CMK (cell line): ENCODE results near the gene PHIP.

Experiments used
- DNase-seq: peaks from one replicate; pipeline ENCODE4 v3.0.0-alpha.2; 2010; ENCODE audit warnings: low read depth

The PHIP gene

DNA sequence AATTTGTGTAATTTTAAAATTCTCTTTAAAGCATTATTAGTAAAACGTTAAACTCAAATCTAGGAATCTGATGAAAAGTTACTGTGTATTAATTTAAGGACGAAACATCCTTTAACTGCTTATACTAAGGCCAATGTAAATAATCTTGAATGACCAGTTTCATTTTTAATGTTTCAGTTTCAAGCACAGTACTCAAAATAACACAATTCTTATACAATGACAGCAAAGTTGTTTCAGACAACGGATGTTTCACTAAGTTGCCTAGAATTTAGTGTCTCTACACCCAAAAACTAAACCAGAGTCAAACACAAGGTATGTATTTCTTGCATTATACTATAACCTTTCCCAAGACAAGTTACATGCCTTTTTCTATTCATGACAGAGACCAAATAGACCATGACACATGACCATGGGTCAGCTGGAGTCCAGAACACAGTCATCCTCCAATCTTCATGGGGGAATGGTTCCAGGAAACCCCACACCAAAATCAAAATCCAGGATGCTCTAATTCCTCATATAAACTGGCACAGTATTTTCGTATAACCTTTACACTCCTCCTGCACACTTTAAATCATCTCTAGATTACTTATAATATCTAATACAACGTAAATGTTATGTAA lies 7.7 kb downstream of the PHIP start:
- DNase-seq: no peak

DNA sequence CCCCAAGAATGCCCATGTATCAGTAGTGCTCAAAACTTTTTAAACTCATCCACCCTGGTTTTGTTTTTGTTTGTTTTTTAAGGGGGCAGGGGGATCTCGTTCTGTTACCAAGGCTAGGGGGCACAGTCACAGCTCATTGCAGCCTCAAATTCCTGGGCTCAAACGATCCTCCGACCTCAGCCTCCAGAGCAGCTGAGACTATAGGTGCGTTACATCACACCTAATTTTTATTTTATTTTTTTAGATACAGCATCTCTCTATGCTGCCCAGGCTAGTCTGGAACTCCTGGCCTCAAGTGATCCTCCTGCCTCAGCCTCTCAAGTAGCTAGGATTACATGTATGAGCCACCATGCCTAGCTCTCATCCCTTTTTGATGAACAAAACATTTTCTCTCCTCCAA lies 11.2 kb downstream of the PHIP start:
- no peak for DNase-seq

GRCh38 chr6:79066330-79066729 lies 11.7 kb downstream of the PHIP start:
- no peak for DNase-seq

DNA sequence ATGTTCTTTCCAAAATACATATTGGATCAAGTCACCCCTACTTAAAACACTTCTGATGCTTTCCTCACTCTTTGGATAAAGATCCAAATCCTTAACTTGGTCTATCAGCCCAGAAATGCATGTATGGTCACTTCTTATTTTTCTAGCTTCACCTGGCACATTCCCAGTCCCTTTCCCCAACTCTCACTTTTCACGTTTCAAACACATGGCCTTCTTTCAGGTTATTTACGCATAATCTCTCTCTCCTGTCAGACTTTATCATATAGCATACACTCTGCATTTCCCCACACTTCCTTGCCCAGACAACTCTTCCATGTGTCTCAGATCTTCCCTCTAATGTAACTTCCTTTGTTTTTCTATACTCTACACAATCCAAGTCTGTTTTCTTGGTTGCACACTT lies 12.8 kb downstream of the PHIP start:
- DNase-seq: no peak

- DNase-seq: no peak
Measured at GRCh38 chr6:79064635-79065034, 13.4 kb downstream of the PHIP start.

GRCh38 chr6:79062708-79063107 lies 15.3 kb downstream of the PHIP start:
- no peak for DNase-seq

DNA sequence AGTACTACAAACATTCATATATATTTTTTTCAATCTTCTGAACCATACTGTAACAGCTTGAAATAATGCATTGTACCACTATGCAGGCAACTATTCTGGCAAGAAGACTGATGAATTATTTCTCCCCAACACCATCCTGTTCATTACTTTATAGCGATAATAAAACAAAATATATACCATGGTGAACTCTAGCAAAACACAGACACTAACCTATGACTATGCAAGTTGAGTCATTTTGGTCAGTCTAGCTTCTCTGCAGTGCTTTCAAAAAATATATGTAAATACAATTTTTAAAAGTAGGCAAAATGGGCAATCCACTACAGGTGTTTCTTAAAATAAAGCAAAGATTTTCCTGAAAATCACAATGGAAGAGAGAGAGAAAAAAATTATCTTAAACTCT lies 20.3 kb downstream of the PHIP start:
- no peak for DNase-seq

DNA sequence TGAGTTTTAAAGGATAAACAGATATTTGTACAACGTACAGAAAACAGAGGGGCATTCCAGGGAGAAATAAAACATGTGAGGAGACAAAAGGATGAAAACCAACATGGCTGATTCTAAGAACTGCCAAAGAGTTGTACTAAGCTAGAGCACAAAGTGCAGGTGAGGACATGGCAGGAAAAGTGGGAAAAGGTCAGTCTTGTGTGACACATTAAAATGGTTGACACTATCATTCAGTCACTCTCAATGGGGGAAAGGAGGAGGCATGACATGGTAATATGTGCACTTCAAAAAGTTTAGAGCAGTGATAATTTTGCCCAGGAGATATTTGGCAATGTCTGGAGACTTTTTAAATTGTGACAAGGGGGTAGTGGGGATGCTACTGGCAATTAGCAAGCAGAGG lies 21.8 kb downstream of the PHIP start:
- no peak for DNase-seq

- DNase-seq: no peak
Measured at GRCh38 chr6:79048611-79049010, 29.4 kb downstream of the PHIP start.

- DNase-seq: no peak
Measured at GRCh38 chr6:79047072-79047471, 31.0 kb downstream of the PHIP start.

GRCh38 chr6:79045966-79046365 lies 32.1 kb downstream of the PHIP start:
- DNase-seq: no peak

DNA sequence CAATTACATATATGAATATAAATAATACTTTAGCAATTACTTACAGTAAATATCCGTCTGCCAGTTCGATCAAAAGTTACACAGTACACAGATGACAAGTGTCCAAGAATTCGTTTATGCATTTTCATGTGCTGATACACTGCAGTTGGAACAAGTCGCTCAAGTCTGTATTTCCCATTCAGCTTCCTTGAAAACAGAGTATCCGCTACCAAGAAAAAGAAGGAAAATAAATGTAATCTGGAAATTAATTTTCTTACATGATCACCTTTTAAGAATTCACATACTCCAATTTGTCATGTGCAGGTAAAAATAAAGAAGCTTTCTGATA lies 35.3 kb downstream of the PHIP start:
- no peak for DNase-seq

GRCh38 chr6:79042088-79042798 lies 35.8 kb downstream of the PHIP start:
- DNase-seq: no peak

DNA sequence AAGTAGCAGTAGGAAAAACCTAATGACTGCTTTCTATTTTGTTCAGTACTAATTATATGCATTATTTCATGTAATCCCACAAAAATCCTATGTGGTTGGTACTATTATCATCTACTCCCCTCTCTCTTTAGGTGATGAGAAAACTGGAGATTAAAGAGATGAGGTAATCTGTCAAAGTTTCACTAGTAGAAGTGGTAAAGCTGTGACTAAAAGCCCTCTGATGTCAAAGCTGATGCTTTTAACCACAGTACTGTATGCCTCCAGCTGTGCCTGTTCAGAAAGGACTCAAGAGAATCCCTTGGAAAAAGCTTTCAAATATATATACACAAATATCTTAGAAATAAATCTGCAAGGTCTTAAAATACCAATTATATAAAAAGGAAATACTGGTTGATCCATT lies 38.0 kb downstream of the PHIP start:
- DNase-seq: no peak

DNA sequence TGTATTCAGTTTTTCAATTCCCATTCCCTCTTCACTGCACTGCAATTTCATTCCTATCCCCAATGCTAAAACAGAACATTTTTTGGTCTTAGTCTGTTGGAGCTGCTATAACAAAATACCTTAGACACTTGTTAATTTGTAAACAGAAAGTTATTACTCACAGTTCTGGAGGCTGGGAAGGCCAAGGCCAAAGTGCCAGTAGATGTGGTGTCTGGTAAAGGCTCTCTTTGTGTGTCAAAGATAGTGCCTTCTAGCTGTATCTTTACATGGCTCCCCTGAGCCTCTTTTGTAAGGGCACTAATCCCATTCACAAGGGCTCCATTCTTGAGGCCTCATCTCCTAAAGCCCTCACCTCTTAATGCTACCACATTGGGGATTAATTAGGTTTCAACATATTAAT lies 40.0 kb downstream of the PHIP start:
- DNase-seq: no peak

DNA sequence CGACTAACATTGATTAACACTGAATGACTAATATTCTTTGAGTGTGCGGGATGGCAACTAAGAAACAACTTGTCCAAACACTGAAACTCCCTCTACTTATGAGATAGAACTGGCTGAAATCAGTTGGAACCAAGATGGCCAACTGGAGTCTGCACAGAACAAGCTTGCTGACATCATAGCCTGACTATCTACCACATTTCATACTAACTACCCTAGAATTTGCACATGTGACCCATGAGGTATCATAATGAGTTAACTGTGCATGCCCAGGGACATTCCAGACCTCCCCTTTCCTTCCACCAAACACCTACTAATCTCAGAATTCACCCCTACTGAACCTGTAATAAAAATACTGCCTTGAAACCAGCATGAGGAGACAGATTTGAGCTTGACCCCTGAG lies 43.2 kb downstream of the PHIP start:
- DNase-seq: no peak

- no peak for DNase-seq
Measured at GRCh38 chr6:79033279-79033678, 44.8 kb downstream of the PHIP start.

- no peak for DNase-seq
Measured at GRCh38 chr6:79031821-79032590, 46.0 kb downstream of the PHIP start.

- DNase-seq: no peak
Measured at GRCh38 chr6:79030511-79030910, 47.5 kb downstream of the PHIP start.

GRCh38 chr6:79030023-79030422 lies 48.0 kb downstream of the PHIP start:
- no peak for DNase-seq

DNA sequence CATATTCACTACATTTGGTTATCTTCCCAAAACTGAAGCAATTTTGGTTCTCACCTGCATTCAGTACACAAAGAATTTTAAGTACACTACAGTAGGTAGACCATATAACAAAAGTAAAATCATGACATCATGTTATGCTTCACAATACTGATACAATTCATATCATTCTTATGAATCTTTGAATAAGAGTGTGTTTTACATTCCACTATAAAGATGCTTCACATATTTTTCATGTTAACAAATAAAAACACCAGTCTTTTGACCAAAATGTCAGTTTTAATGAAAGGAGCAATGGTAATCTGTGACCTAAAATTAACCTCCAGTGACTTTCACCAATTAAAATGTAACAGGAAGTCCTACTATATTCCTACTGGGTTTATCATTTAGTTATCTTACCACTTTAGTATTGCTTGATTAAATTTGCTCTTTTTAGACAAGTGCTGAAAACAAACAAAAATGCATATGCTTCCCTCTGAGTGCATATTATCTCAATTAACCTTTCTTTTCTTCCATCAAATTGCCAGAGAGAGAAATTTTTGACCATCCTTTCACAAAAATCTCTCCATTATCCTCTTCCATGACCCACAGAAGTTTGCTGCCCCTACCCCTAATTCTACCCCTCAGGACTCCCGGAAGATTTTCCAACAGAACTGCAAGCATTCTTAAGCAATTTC lies 49.3 kb downstream of the PHIP start:
- DNase-seq: no peak

- no peak for DNase-seq
Measured at GRCh38 chr6:79011940-79012339, 66.1 kb downstream of the PHIP start.

DNA sequence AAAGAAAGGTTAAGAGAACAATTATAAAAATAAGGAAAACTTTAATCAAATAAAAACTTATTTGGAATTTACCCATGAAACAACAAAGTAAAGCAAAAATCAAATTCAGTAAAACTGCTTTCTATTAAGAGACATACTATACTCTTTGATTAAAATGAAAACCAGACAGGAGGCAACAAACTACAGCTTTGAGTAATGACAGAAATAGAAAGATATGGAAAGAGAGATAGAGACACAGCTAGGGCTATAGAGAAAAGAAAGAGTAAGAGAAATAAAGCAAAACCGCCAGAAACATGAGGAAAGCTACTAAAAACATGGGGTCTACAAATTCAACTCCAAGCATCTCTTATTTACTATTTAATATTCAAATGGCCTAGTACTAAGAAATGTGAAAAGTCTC lies 67.6 kb downstream of the PHIP start:
- no peak for DNase-seq
